D721Med (cell line): ENCODE measurements around the gene CAPZB.
"Not testable (repeated sequence)": the region's sequence is repeated elsewhere in the genome, so short reads cannot be mapped to it uniquely, and the experiment has no call there.

ENCODE experiments used
- DNase-seq: peaks from one replicate; pipeline ENCODE4 v3.0.0; 2011; ENCODE audit warnings: low spot score; ENCODE audit not compliant: insufficient read length
- FAIRE-seq: peaks from 2 replicates; lab custom pipeline; 2011; peaks lifted over from hg19 to GRCh38; lab: Jason Lieb, UNC
- TF ChIP-seq, protein P1 (sequence below): IDR thresholded peaks from 2 replicates; pipeline ENCODE4 v1.5.1; 2012; ENCODE audit warnings: mild to moderate bottlenecking, control low read depth; ENCODE audit not compliant: insufficient read depth; ENCODE audit errors: missing control alignments

CAPZB gene

GRCh38 chr1:19512545-19512944, 27.2 kb upstream of the CAPZB start:
- DNase-seq (no peak), FAIRE-seq (no peak)
- TF ChIP-seq, protein P1, sequence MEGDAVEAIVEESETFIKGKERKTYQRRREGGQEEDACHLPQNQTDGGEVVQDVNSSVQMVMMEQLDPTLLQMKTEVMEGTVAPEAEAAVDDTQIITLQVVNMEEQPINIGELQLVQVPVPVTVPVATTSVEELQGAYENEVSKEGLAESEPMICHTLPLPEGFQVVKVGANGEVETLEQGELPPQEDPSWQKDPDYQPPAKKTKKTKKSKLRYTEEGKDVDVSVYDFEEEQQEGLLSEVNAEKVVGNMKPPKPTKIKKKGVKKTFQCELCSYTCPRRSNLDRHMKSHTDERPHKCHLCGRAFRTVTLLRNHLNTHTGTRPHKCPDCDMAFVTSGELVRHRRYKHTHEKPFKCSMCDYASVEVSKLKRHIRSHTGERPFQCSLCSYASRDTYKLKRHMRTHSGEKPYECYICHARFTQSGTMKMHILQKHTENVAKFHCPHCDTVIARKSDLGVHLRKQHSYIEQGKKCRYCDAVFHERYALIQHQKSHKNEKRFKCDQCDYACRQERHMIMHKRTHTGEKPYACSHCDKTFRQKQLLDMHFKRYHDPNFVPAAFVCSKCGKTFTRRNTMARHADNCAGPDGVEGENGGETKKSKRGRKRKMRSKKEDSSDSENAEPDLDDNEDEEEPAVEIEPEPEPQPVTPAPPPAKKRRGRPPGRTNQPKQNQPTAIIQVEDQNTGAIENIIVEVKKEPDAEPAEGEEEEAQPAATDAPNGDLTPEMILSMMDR = no peak

DNA sequence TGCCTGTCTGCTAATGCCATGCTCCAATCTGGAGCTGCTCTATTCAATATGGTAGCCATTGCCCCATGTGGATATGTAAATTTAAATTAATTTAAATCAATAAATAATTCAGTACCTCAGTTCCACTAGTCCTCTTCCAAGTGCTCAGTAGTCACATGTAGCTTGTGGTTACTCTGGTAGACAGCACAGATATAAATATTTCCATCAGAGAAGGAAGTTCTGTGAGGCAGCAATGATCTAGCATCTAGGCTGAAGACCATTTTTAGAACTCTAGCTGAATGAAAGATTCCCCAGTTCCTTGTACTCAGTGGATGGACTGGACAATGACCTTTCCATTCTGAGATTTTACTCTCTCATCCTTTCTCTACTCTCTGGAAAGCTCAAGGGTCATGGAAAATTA, 25.8 kb upstream of the CAPZB start:
- DNase-seq = no peak
- no peak for FAIRE-seq
- TF ChIP-seq, protein P1 = no peak

DNA sequence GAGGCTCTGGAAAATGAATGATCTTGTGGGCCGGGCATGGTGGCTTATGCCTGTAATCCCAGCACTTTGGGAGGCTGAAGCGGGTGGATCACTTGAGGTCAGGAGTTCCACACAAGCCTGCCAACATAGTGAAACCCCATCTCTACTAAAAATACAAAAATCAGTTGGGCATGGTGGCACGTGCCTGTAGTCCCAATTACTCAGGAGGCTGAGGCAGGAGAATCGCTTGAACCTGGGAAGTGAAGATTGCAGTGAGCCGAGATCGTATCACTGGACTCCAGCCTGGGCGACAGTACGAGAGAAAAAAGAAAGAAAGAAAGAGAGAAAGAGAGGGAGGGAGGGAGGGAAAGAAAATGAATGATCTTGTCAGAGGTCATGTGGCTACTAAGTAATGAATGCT, 24.3 kb upstream of the CAPZB start:
- DNase-seq, FAIRE-seq: not testable (repeated sequence)

GRCh38 chr1:19507516-19507915, 22.2 kb upstream of the CAPZB start:
- DNase-seq (no peak), FAIRE-seq (no peak)
- TF ChIP-seq, protein P1 = no peak

DNA sequence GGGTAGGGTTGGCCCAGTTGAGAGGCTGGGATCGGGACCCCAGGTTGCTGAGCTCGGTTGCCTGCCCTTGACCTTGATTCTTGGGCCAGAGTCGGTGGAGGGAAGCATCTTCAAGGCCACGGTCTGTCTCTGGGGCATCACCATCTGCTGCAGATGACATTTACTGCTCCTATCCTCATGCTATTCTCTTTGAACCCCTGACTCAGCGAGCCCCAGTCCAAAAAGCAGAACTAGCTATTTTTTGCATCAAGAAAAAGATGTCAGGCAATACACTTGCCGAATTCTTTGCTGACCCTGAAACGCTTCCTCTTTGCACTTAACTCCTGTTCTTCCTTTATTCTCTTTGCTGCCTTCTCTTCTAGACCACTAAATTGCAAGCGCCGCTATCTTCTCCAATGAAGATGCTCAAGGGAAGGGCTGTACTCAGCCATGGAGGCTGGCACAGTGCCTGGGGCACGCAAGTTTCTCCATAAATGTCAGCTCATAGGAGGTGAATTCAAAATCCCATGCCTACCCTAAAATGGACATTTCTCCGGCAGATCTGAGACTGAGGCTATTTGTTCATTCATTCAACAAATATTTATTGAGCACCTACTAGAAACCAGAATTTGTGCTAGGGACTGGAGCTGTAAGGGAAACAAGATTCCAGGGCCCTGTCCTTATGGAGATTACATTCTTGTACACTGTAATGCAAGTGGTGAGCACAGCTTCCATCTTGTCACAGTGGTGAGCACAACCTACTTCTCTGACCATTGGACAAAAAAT, 20.5 kb upstream of the CAPZB start:
- DNase-seq = no peak
- no peak for FAIRE-seq
- TF ChIP-seq, protein P1 = no peak

- DNase-seq = no peak
- FAIRE-seq = no peak
- TF ChIP-seq, protein P1 = no peak
Measured at GRCh38 chr1:19504796-19505692, 19.7 kb upstream of the CAPZB start.

GRCh38 chr1:19502284-19502683, 16.9 kb upstream of the CAPZB start:
- FAIRE-seq, DNase-seq: not testable (repeated sequence)

GRCh38 chr1:19499887-19500286, 14.5 kb upstream of the CAPZB start:
- FAIRE-seq, DNase-seq: not testable (repeated sequence)

DNA sequence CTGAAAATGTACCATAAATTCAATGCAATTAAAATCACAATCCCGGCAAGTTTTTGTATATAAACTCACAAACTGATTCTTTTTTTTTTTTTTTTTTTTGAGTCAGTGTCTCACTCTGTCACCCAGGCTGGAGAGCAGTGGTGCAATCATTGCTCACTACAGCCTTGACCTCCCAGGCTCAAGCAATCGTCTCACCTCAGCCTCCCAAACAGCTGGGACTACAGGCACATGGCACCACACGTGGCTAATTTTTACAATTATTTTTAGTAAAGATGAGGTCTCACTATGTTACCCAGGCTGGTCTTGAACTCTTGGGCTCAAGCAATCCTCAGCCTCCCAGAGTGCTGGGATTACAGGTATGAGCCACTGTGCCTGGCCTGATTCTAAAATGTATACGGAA, 12.1 kb upstream of the CAPZB start:
- DNase-seq, FAIRE-seq: not testable (repeated sequence)
